K562 treated with DMSO at 1 percent for 12 hours (cell line): Measurements from ENCODE around the gene TOPORS. TPM values are rescaled to one million over a fixed set of nuclear protein-coding genes. Genes with fewer than 3 reads are reported as not detected.

Source experiments
- total RNA-seq: library from RNA; unstranded; fragments of 300-600 nt; gene quantifications from 2 replicates; pipeline ENCODE4 v1.2.3, GENCODE V29; 2022; ENCODE audit not compliant: insufficient read depth

TOPORS gene
- 2.6 and 9.1 TPM in 2 replicates for total RNA-seq

DNA sequence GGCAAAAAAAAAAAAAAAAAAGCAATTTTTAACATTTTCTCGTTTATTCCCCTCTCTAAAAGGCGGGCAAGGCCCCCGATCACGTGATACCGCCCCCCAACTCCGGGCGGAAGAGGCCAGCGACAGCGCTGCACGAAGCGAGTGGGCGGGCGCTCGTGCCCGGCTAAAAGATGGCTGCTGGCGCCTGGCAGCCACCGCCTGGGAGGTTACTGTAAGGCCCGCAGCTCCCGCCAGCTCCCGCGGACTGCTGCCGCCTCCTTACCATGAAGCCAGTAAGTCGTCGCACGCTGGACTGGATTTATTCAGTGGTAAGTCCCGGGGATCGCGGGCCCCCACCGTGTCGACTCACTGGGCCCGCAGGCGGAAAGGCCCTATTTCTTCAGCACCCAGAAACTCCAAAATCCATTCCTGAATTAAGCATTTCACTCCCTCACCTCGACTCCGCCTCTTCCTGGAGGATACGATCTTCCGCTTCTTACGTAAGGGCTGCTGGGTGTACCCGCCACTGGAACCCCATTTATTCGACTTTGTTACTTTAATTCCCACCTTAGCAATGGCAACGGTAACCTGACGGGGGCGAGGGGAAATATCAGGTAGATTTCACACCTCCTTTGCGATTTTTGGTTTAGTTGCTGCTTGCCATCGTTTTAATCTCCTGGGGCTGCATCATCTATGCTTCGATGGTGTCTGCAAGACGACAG lies at the start of gene TOPORS, which contains the start of gene SMIM27:
Gene TOPORS, minus strand, starts transcription at position 415 of the 701 bp plus-strand sequence. Its CDS starts 150 bp downstream, at position 265.
Gene SMIM27, plus strand, starts transcription at position 156 of the 701 bp plus-strand sequence. Its CDS starts 108 bp downstream, at position 264.

DNA sequence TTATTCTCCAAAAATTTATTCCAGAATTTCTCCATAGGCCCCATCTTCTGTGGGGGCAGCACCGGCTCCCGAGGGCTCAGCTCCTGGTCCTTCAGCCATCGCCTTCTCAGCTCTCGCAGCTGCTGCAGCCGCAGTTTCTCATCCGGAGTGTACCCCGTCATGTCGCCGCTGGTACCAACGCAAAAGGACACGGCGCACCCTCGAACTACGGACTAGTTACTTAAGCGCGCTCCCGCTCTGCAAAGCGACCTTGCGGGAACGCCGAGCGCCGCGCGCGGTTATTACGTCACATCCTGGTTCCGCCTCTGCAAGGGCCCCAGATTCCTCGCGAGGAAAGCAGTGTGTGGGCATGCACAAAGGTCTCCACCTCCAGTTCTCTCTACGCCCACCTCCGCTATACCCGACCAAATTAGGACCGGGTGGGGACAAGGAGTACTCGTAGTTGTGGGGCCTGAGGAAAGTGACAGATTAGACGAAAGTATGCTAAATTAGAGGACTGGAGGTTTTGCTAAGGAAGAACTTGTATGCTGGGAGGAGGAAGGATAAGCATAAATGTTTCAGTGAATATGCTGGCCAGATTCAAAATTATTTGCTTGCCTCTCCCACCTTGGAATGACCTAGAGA lies 20.6 kb upstream of the TOPORS start, which contains the start of gene NDUFB6:
Gene NDUFB6, minus strand, starts transcription at position 260 of the 624 bp plus-strand sequence. Its CDS starts 99 bp downstream, at position 161.

DNA sequence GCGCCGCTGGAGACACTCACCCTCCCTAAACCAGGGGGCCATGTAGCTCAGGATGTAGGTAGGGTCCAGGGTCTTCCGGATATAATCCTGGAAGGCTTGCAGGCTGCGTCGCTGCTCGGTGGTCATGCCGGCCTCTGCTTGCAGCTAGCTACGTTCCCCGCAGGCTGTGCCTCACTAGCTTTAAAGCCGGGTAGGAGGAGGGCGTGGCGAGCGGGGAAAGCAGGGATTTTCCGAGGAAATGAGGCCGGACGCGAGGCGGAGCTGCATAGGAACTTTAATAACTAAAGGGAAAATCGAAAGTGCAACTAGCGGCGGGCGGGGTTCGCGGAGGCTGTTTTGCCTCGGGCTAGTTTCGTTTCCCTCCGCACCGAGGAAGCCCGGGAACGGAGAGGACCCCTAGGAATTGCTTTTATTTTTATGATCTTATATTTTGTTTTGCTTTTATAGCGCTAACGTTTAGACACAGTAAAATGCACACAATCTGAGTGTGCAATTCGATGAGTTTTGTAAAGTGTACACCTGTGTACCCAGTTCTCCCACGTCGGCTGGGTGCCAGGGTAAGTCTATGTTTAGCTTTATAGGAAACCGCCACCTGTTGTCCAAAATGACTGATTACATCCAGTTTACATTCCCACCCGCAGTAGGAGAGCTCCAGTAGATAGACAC lies 26.2 kb downstream of the TOPORS start, which contains the start of gene RIGI:
Gene RIGI, minus strand, starts transcription at position 156 of the 666 bp plus-strand sequence. Its CDS starts 30 bp downstream, at position 126.

Other genes starting within 250 kb of the TOPORS start
- gene ACO1, start 167.9 kb downstream of the TOPORS start, total RNA-seq = 8.8 and 18.5 TPM in 2 replicates
- gene RIGI, start 26.4 kb downstream of the TOPORS start, total RNA-seq = 0.31 and 1.3 TPM in 2 replicates
- gene SMIM27, start 259 bp downstream of the TOPORS start, total RNA-seq = 0.82 and 14.9 TPM in 2 replicates
- 31.7 and 33.5 TPM in 2 replicates for gene NDUFB6, start 20.6 kb upstream of the TOPORS start, total RNA-seq
- 0.17 TPM in 1 of 2 replicates, not detected in the other for gene TAF1L, start 83.1 kb upstream of the TOPORS start, total RNA-seq
- gene TMEM215, start 231.0 kb upstream of the TOPORS start, total RNA-seq = not detected in 2 replicates